Measurements from ENCODE around the gene CHPF2.

- TF ChIP-seq, protein P1, sequence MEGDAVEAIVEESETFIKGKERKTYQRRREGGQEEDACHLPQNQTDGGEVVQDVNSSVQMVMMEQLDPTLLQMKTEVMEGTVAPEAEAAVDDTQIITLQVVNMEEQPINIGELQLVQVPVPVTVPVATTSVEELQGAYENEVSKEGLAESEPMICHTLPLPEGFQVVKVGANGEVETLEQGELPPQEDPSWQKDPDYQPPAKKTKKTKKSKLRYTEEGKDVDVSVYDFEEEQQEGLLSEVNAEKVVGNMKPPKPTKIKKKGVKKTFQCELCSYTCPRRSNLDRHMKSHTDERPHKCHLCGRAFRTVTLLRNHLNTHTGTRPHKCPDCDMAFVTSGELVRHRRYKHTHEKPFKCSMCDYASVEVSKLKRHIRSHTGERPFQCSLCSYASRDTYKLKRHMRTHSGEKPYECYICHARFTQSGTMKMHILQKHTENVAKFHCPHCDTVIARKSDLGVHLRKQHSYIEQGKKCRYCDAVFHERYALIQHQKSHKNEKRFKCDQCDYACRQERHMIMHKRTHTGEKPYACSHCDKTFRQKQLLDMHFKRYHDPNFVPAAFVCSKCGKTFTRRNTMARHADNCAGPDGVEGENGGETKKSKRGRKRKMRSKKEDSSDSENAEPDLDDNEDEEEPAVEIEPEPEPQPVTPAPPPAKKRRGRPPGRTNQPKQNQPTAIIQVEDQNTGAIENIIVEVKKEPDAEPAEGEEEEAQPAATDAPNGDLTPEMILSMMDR (IDR thresholded peaks at IDR 0.05; ENCODE audit: insufficient read depth, low read depth, low read length): no peak
- no peak for TF ChIP-seq EZH2 (IDR thresholded peaks at IDR 0.05; ENCODE audit: insufficient read depth, low read length)
These were observed 47.6 kb downstream of the CHPF2 start for GRCh38 chr7:151279868-151280267.
